H1 (cell line): ENCODE results near the gene IQCC. TPM values are rescaled to one million over a fixed set of nuclear protein-coding genes. Genes with fewer than 3 reads are reported as not detected.
"Not testable (repeated sequence)": the region's sequence is repeated elsewhere in the genome, so short reads cannot be mapped to it uniquely, and the experiment has no call there.

Experiments used
- CTCF ChIA-PET: fragments of 300-600 bp; sonication (Branson Sonifier 250); formaldehyde crosslinking; loops from one replicate; lab custom pipeline; 2021; ENCODE audit not compliant: partially characterized antibody; lab: Charles Lee
- POLR2A ChIA-PET: fragments of 300-600 bp; sonication (Branson Sonifier 250); formaldehyde crosslinking; loops from one replicate; lab custom pipeline; 2021; ENCODE audit warnings: inconsistent platforms; ENCODE audit not compliant: partially characterized antibody; lab: Charles Lee
- DNase-seq, 2 experiments: peaks; one replicate each; pipeline versions ENCODE4 v3.0.0 to v3.0.0-alpha.2; 2010 to 2022; ENCODE audit warnings: low spot score in 2 of 2, low read depth in 1 of 2, mixed read lengths in 1 of 2
- FAIRE-seq: peaks from 2 replicates; lab custom pipeline; 2011; peaks lifted over from hg19 to GRCh38; lab: Jason Lieb, UNC
- H2AFZ ChIP-seq: 2 replicates; pipeline ENCODE4 v1.8.1; 2012; ENCODE audit warnings: low read length, inconsistent platforms
- H2AK5ac ChIP-seq: 2 replicates; pipeline ENCODE4 v1.6.1; 2013; ENCODE audit warnings: low read depth, low read length
- H2BK120ac ChIP-seq: replicated peaks from 2 replicates; pipeline ENCODE3; 2013; ENCODE audit warnings: low read depth, low read length, inconsistent platforms
- H2BK12ac ChIP-seq: 2 replicates; pipeline ENCODE4 v1.6.1; 2013; ENCODE audit warnings: low read depth, low read length
- H2BK15ac ChIP-seq: 2 replicates; pipeline ENCODE4 v1.6.1; 2013; ENCODE audit warnings: low read length
- H2BK20ac ChIP-seq: 2 replicates; pipeline ENCODE4 v1.6.1; 2013; ENCODE audit warnings: low read length
- H2BK5ac ChIP-seq: 2 replicates; pipeline ENCODE4 v1.6.1; 2013; ENCODE audit warnings: low read depth, low read length
- H3K14ac ChIP-seq: 2 replicates; pipeline ENCODE4 v1.6.1; 2013; ENCODE audit warnings: inconsistent platforms; ENCODE audit not compliant: insufficient read length
- H3K18ac ChIP-seq: 2 replicates; pipeline ENCODE4 v1.6.1; 2013; ENCODE audit warnings: low read length; ENCODE audit errors: extremely low read depth
- H3K23ac ChIP-seq: 2 replicates; pipeline ENCODE4 v1.6.1; 2013; ENCODE audit warnings: inconsistent platforms; ENCODE audit not compliant: insufficient read length
- H3K23me2 ChIP-seq: 2 replicates; pipeline ENCODE4 v1.6.1; 2013; ENCODE audit warnings: low read depth, low read length
- H3K27ac ChIP-seq: 2 replicates; pipeline ENCODE4 v1.6.1; 2011; ENCODE audit warnings: low read depth, low read length, inconsistent platforms
- H3K27me3 ChIP-seq, 4 experiments: replicated peaks in 1 of 4; 1 replicate in 1 of 4; 2 replicates in 3 of 4; pipeline versions ENCODE4 v1.6.1 to v1.8.1; 2011 to 2013; ENCODE audit warnings: low read length in 3 of 4, mild to moderate bottlenecking in 3 of 4, inconsistent platforms in 2 of 4, mixed read lengths in 2 of 4, moderate library complexity in 1 of 4; ENCODE audit not compliant: control insufficient read depth in 3 of 4, insufficient read depth in 3 of 4; ENCODE audit errors: extremely low read depth in 1 of 4
- H3K36me3 ChIP-seq, 4 experiments: 2 replicates each; pipeline versions ENCODE4 v1.6.1 to v1.8.1; 2011 to 2013; ENCODE audit warnings: mild to moderate bottlenecking in 4 of 4, low read length in 3 of 4, moderate library complexity in 2 of 4, control low read depth in 1 of 4, inconsistent platforms in 1 of 4; ENCODE audit not compliant: insufficient read depth in 4 of 4, control insufficient read depth in 2 of 4
- H3K4ac ChIP-seq: replicated peaks from 2 replicates; pipeline ENCODE3; 2013; ENCODE audit warnings: low read length, low read depth, mixed read lengths, inconsistent platforms; ENCODE audit not compliant: insufficient read length
- H3K4me1 ChIP-seq, 4 experiments: replicated peaks in 1 of 4; 1 replicate in 1 of 4; 2 replicates in 3 of 4; pipeline versions ENCODE4 v1.6.1 to v1.8.1; 2011 to 2013; ENCODE audit warnings: low read length in 3 of 4, inconsistent platforms in 2 of 4, mixed read lengths in 1 of 4; ENCODE audit not compliant: insufficient read depth in 4 of 4, control insufficient read depth in 3 of 4
- H3K4me2 ChIP-seq, 2 experiments: 2 replicates each; pipeline versions ENCODE4 v1.6.1 to v1.8.1; 2011 to 2013; ENCODE audit warnings: low read depth in 2 of 2, low read length in 2 of 2, control low read depth in 1 of 2, inconsistent platforms in 1 of 2, mild to moderate bottlenecking in 1 of 2; ENCODE audit not compliant: insufficient read depth in 1 of 2
- H3K4me3 ChIP-seq, 4 experiments: fragments of 200-600, 300-600 bp in 1 of 4; sonication (generic), shearing (Covaris generic), sonication (Bioruptor Twin) in 1 of 4; 2 replicates each; pipeline versions ENCODE4 v1.5.1 to v1.8.1; 2011 to 2016; ENCODE audit warnings: low read length in 4 of 4, low read depth in 3 of 4, control low read depth in 2 of 4, inconsistent platforms in 2 of 4, mild to moderate bottlenecking in 2 of 4, mixed read lengths in 1 of 4, moderate library complexity in 1 of 4; ENCODE audit not compliant: insufficient read depth in 2 of 4; ENCODE audit errors: extremely low read depth in 1 of 4
- H3K56ac ChIP-seq: replicated peaks from 2 replicates; pipeline ENCODE3; 2013; ENCODE audit warnings: low read depth, mild to moderate bottlenecking, mixed read lengths, low read length, inconsistent platforms; ENCODE audit not compliant: insufficient read length
- H3K79me1 ChIP-seq: 2 replicates; pipeline ENCODE4 v1.6.1; 2013; ENCODE audit warnings: low read depth, low read length, control low read depth
- H3K79me2 ChIP-seq, 2 experiments: 2 replicates each; pipeline versions ENCODE4 v1.6.1 to v1.8.1; 2012 to 2013; ENCODE audit warnings: low read length in 2 of 2, mild to moderate bottlenecking in 2 of 2, inconsistent platforms in 1 of 2; ENCODE audit not compliant: insufficient read depth in 2 of 2, control insufficient read depth in 1 of 2
- H3K9ac ChIP-seq, 4 experiments: replicated peaks in 1 of 4; 1 replicate in 1 of 4; 2 replicates in 3 of 4; pipeline versions ENCODE4 v1.6.1 to v1.8.1; 2011 to 2013; ENCODE audit warnings: low read depth in 3 of 4, low read length in 3 of 4, control low read depth in 2 of 4, mild to moderate bottlenecking in 2 of 4, moderate library complexity in 2 of 4, inconsistent platforms in 1 of 4; ENCODE audit errors: extremely low read depth in 1 of 4
- H3K9me3 ChIP-seq, 2 experiments: 2 replicates each; pipeline versions ENCODE4 v1.6.1 to v1.8.1; 2012 to 2013; ENCODE audit warnings: mild to moderate bottlenecking in 2 of 2, moderate library complexity in 2 of 2, control low read depth in 1 of 2, inconsistent platforms in 1 of 2, low read depth in 1 of 2, low read length in 1 of 2, mixed read lengths in 1 of 2; ENCODE audit not compliant: insufficient read depth in 2 of 2
- H4K20me1 ChIP-seq, 2 experiments: replicated peaks in 1 of 2; 2 replicates each; pipeline versions ENCODE3 to v1.8.1; 2011 to 2013; ENCODE audit warnings: inconsistent platforms in 2 of 2, low read length in 2 of 2, mild to moderate bottlenecking in 1 of 2; ENCODE audit not compliant: insufficient read depth in 2 of 2, control insufficient read depth in 1 of 2
- H4K5ac ChIP-seq: 2 replicates; pipeline ENCODE4 v1.6.1; 2013; ENCODE audit warnings: low read length, low read depth, mixed read lengths, inconsistent platforms; ENCODE audit not compliant: insufficient read length
- H4K8ac ChIP-seq: 2 replicates; pipeline ENCODE4 v1.8.0; 2013; ENCODE audit warnings: mild to moderate bottlenecking, moderate library complexity, low read length, inconsistent platforms; ENCODE audit not compliant: insufficient read depth; ENCODE audit errors: extremely low read depth
- H4K91ac ChIP-seq: replicated peaks from 2 replicates; pipeline ENCODE3; 2013; ENCODE audit warnings: low read length, mixed read lengths, inconsistent platforms; ENCODE audit not compliant: insufficient read length
- WGBS, 2 experiments: shearing (Covaris generic) in 1 of 2; methylation state at CpG; one replicate each; pipeline versions ENCODE4 v1.1.6 to v1.1.7; 2013 to 2015; ENCODE audit warnings: low lambda C conversion rate in 2 of 2, mixed read lengths in 2 of 2, inconsistent platforms in 1 of 2, low coverage in 1 of 2, missing lambda C conversion rate in 1 of 2; ENCODE audit not compliant: insufficient replicate concordance in 2 of 2, insufficient coverage in 1 of 2, insufficient read length in 1 of 2; ENCODE audit errors: extremely low coverage in 1 of 2, missing lambda C conversion rate in 1 of 2; 5-methylcytosine and 5-hydroxymethylcytosine counted together
- polyA plus RNA-seq, 7 experiments: library from polyadenylated mRNA; depleted of rRNA in 3 of 7; stranded (reverse) in 5 of 7; unstranded in 2 of 7; fragments of >200 nt in 5 of 7; fragments of 200-250 nt in 2 of 7; gene quantifications; 1 replicate in 5 of 7; 2 replicates in 1 of 7; 4 replicates in 1 of 7; pipeline versions ENCODE4 v1.2.1 to v1.2.3, GENCODE V29; 2011 to 2013; ENCODE audit warnings: missing spikeins in 2 of 7, mixed read lengths in 2 of 7
- total RNA-seq: library from RNA; stranded (reverse); fragmentation: NEBNext Ultra II Directional; extraction: Animal tissue kit (Norgen Biotek cat#: 25700); gene quantifications from 2 replicates; pipeline ENCODE4 v1.2.1, GENCODE V29; 2021

Gene IQCC
- total and polyA plus RNA-seq, 2 of the 8 experiments (the other 6 are each of a cell fraction or from before 2014, with no cell fraction given), result 2.5 to 4.2 TPM

- not testable (repeated sequence) for H2BK20ac ChIP-seq, H3K9ac ChIP-seq, H3K23ac ChIP-seq, H3K23me2 ChIP-seq, FAIRE-seq, H3K4ac ChIP-seq, H3K14ac ChIP-seq, H2BK12ac ChIP-seq, H4K91ac ChIP-seq, H3K4me3 ChIP-seq, DNase-seq, H3K4me2 ChIP-seq, H2BK15ac ChIP-seq, H3K79me1 ChIP-seq, H3K4me1 ChIP-seq, H2AK5ac ChIP-seq, H3K56ac ChIP-seq, H2AFZ ChIP-seq, H3K9me3 ChIP-seq, H3K18ac ChIP-seq, H4K8ac ChIP-seq, H3K27ac ChIP-seq, H3K27me3 ChIP-seq, H3K79me2 ChIP-seq, H2BK120ac ChIP-seq, H4K5ac ChIP-seq, H4K20me1 ChIP-seq, H2BK5ac ChIP-seq
- 95% methylated on average over 8 of the region's 10 CpGs; no CpG with 5 or more reads in 1 of the 2 experiments for WGBS, 2 experiments
- peaks cover 9 to 75% (median 54%) of the 10 kb centered on the region in 4 experiments for H3K36me3 ChIP-seq
- ChIA-PET CTCF (interaction anchor here (1.1 kb wide), 1 partner anchor 38 kb away, joined by 3 read pairs; no protein-coding TSS in a partner anchor), POLR2A (interaction anchor here (0.7 to 1.3 kb wide), 3 partner anchors 15 to 155 kb away, joined by 3 to 6 read pairs (median 3); partner anchors contain the start of gene TXLNA)
These were observed 39.8 kb upstream of the IQCC start for GRCh38 chr1:32165633-32166032.
